ENCODE data around the gene NT5DC1. TPM values are rescaled to one million over a fixed set of nuclear protein-coding genes. Genes with fewer than 3 reads are reported as not detected.

The NT5DC1 gene
- total RNA-seq, 1 donor = 7.8 TPM

- DNase-seq (ENCODE audit: low read depth) = peak; percentile 28
- TF ChIP-seq CTCF (IDR thresholded peaks at IDR 0.05; ENCODE audit: insufficient read depth, low read depth, low read length) = no peak
- no peak overlapping the region for H3K4me3 ChIP-seq (ENCODE audit: low read depth, low read length)
These were observed 27.3 kb downstream of the NT5DC1 start for GRCh38 chr6:116127771-116128493.

GRCh38 chr6:116133453-116133852 lies 32.8 kb downstream of the NT5DC1 start:
- H3K4me3 ChIP-seq (ENCODE audit: low read depth, low read length) = no peak overlapping the region
- no peak for TF ChIP-seq CTCF (IDR thresholded peaks at IDR 0.05; ENCODE audit: insufficient read depth, low read depth, low read length)
- no peak for DNase-seq (ENCODE audit: low read depth)

- no peak for DNase-seq (ENCODE audit: low read depth)
- TF ChIP-seq CTCF (IDR thresholded peaks at IDR 0.05; ENCODE audit: insufficient read depth, low read depth, low read length) = no peak
- H3K4me3 ChIP-seq (ENCODE audit: low read depth, low read length) = no peak overlapping the region
These were observed 35.7 kb downstream of the NT5DC1 start for GRCh38 chr6:116136373-116136772.

GRCh38 chr6:116136933-116137340 lies 36.3 kb downstream of the NT5DC1 start:
- DNase-seq (ENCODE audit: low read depth) = no peak
- no peak overlapping the region for H3K4me3 ChIP-seq (ENCODE audit: low read depth, low read length)
- TF ChIP-seq CTCF (IDR thresholded peaks at IDR 0.05; ENCODE audit: insufficient read depth, low read depth, low read length) = no peak

- no peak overlapping the region for H3K4me3 ChIP-seq (ENCODE audit: low read depth, low read length)
- no peak for DNase-seq (ENCODE audit: low read depth)
- TF ChIP-seq CTCF (IDR thresholded peaks at IDR 0.05; ENCODE audit: insufficient read depth, low read depth, low read length) = no peak
These were observed 39.3 kb downstream of the NT5DC1 start for GRCh38 chr6:116139917-116140316.

GRCh38 chr6:116144605-116145004 lies 44.0 kb downstream of the NT5DC1 start:
- TF ChIP-seq CTCF (IDR thresholded peaks at IDR 0.05; ENCODE audit: insufficient read depth, low read depth, low read length) = no peak
- no peak overlapping the region for H3K4me3 ChIP-seq (ENCODE audit: low read depth, low read length)

More at GRCh38 chr6:116144605-116145004, 44.0 kb downstream of the NT5DC1 start:
- peak; percentile 72 for DNase-seq (ENCODE audit: low read depth)
